Thyroid gland (tissue), 4 donors: Measurements from ENCODE around the gene CASP3.
"Not testable (repeated sequence)": the region's sequence is repeated elsewhere in the genome, so short reads cannot be mapped to it uniquely, and the experiment has no call there.

Experiments used
- POLR2A ChIP-seq, 2 donors: fragments of 450-650 bp; IDR thresholded peaks; one replicate each; pipeline ENCODE4 v1.6.1; 2017; ENCODE audit warnings: antibody characterized with exemption in 2 of 2, mild to moderate bottlenecking in 2 of 2, moderate library complexity in 1 of 2
- TF ChIP-seq, protein P1 (sequence below), 6 experiments: fragments of 200-600 bp in 3 of 6; fragments of 450-650 bp in 3 of 6; sonication (generic) in 3 of 6; IDR thresholded peaks; one replicate each; pipeline ENCODE4 v1.5.1; 2016 to 2019; ENCODE audit warnings: antibody characterized with exemption in 6 of 6, mild to moderate bottlenecking in 2 of 6, inconsistent platforms in 1 of 6, moderate library complexity in 1 of 6

DNA sequence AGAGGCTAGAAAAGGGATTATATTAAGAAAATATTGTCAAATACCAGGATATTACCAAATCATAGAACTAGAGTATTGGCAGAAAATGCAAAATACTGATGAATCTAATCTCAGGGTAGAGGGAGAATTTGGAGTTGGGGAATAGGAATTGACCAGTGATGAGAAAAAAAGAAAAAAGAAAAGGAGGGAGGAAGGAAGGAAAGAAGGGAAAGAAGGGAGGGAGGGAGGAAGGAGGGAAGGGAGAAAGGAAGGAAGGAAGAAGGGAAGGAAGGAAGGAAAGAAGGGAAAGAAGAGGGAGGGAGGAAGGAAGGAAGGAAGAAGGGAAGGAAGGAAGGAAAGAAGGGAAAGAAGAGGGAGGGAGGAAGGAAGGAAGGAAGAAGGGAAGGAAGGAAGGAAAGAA, 3.4 kb upstream of the CASP3 start:
- TF ChIP-seq POLR2A (IDR thresholded peaks at IDR 0.05): not testable (repeated sequence)
- TF ChIP-seq, protein P1, sequence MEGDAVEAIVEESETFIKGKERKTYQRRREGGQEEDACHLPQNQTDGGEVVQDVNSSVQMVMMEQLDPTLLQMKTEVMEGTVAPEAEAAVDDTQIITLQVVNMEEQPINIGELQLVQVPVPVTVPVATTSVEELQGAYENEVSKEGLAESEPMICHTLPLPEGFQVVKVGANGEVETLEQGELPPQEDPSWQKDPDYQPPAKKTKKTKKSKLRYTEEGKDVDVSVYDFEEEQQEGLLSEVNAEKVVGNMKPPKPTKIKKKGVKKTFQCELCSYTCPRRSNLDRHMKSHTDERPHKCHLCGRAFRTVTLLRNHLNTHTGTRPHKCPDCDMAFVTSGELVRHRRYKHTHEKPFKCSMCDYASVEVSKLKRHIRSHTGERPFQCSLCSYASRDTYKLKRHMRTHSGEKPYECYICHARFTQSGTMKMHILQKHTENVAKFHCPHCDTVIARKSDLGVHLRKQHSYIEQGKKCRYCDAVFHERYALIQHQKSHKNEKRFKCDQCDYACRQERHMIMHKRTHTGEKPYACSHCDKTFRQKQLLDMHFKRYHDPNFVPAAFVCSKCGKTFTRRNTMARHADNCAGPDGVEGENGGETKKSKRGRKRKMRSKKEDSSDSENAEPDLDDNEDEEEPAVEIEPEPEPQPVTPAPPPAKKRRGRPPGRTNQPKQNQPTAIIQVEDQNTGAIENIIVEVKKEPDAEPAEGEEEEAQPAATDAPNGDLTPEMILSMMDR (IDR thresholded peaks at IDR 0.05): not testable (repeated sequence)
